ENCODE results near the gene RAB13. TPM values are rescaled to one million over a fixed set of nuclear protein-coding genes. Genes with fewer than 3 reads are reported as not detected.
A peak's percentile ranks its signal among the peaks of the same experiment; 100 is the strongest.
"Not testable (repeated sequence)": the region's sequence is repeated elsewhere in the genome, so short reads cannot be mapped to it uniquely, and the experiment has no call there.

RAB13 gene
- total RNA-seq, 1 donor from 2014 or later, result 145 TPM

- H3K27ac Mint-ChIP-seq (ENCODE audit: unreplicated experiment), result no peak overlapping the region
These were observed 33.1 kb upstream of the RAB13 start for GRCh38 chr1:154019269-154019668.

GRCh38 chr1:154014154-154014907 lies 28.2 kb upstream of the RAB13 start:
- no peak for FAIRE-seq
- Histone ChIP-seq H3K79me2 (ENCODE audit: insufficient read depth, low read length) (no peaks in the 10 kb centered on the region), H3K9ac (ENCODE audit: low read length) (no peak overlapping the region), H3K9me3 (ENCODE audit: insufficient read depth, low read depth, low read length) (no peaks in the 10 kb centered on the region), H4K20me1 (ENCODE audit: insufficient read depth, low read length) (no peaks in the 10 kb centered on the region), H3K4me1 (ENCODE audit: insufficient read depth, low read length) (no peaks in the 10 kb centered on the region), H3K27ac (ENCODE audit: low read depth, low read length) (no peak overlapping the region), H3K36me3 (ENCODE audit: insufficient read depth, low read length) (no peaks in the 10 kb centered on the region), H3K4me2 (ENCODE audit: low read length) (no peak overlapping the region), H3K4me3 (ENCODE audit: insufficient read depth, low read depth, low read length) (no peak overlapping the region), H2AFZ (ENCODE audit: low read depth, low read length) (no peak overlapping the region), H3K27me3 (ENCODE audit: insufficient read depth, low read length) (peaks cover 1% of the 10 kb centered on the region)
- Mint-ChIP-seq H3K9me3 (ENCODE audit: unreplicated experiment) (no peaks in the 10 kb centered on the region), H3K4me1 (ENCODE audit: low read depth, unreplicated experiment) (no peaks in the 10 kb centered on the region), H3K27me3 (ENCODE audit: low read depth, unreplicated experiment) (peaks cover 3% of the 10 kb centered on the region), H3K4me3 (ENCODE audit: unreplicated experiment) (no peak overlapping the region), H3K27ac (ENCODE audit: unreplicated experiment) (no peak overlapping the region), H3K36me3 (ENCODE audit: low read depth, unreplicated experiment) (no peaks in the 10 kb centered on the region)
- peak; percentile 25 for DNase-seq (ENCODE audit: low read depth)
- TF ChIP-seq CTCF (IDR thresholded peaks at IDR 0.05; ENCODE audit: insufficient read depth, low read depth, low read length), result no peak
- no peak for TF ChIP-seq EZH2 (IDR thresholded peaks at IDR 0.05; ENCODE audit: insufficient read depth, low read length)

More at GRCh38 chr1:154019269-154019668, 33.1 kb upstream of the RAB13 start:
- Histone ChIP-seq H3K4me2 (ENCODE audit: low read length) (no peak overlapping the region), H3K79me2 (ENCODE audit: insufficient read depth, low read length) (no peaks in the 10 kb centered on the region), H3K27ac (ENCODE audit: low read depth, low read length) (no peak overlapping the region), H3K9ac (ENCODE audit: low read length) (no peak overlapping the region), H3K4me1 (ENCODE audit: insufficient read depth, low read length) (no peaks in the 10 kb centered on the region), H3K9me3 (ENCODE audit: insufficient read depth, low read depth, low read length) (no peaks in the 10 kb centered on the region), H4K20me1 (ENCODE audit: insufficient read depth, low read length) (no peaks in the 10 kb centered on the region), H3K4me3 (ENCODE audit: insufficient read depth, low read depth, low read length) (no peak overlapping the region), H2AFZ (ENCODE audit: low read depth, low read length) (no peak overlapping the region), H3K36me3 (ENCODE audit: insufficient read depth, low read length) (no peaks in the 10 kb centered on the region), H3K27me3 (ENCODE audit: insufficient read depth, low read length) (peaks cover 2% of the 10 kb centered on the region)
- no peaks in the 10 kb centered on the region for H3K4me1 Mint-ChIP-seq (ENCODE audit: low read depth, unreplicated experiment)
- peaks cover 3% of the 10 kb centered on the region for H3K27me3 Mint-ChIP-seq (ENCODE audit: low read depth, unreplicated experiment)
- H3K9me3 Mint-ChIP-seq (ENCODE audit: unreplicated experiment), result peaks cover 3% of the 10 kb centered on the region
- DNase-seq (ENCODE audit: low read depth) (no peak), FAIRE-seq (no peak)
- no peak overlapping the region for H3K4me3 Mint-ChIP-seq (ENCODE audit: unreplicated experiment)
- no peak for TF ChIP-seq CTCF (IDR thresholded peaks at IDR 0.05; ENCODE audit: insufficient read depth, low read depth, low read length)
- no peak for TF ChIP-seq EZH2 (IDR thresholded peaks at IDR 0.05; ENCODE audit: insufficient read depth, low read length)
- no peaks in the 10 kb centered on the region for H3K36me3 Mint-ChIP-seq (ENCODE audit: low read depth, unreplicated experiment)

GRCh38 chr1:154012543-154012942 lies 26.4 kb upstream of the RAB13 start:
- not testable (repeated sequence) for H3K36me3 Mint-ChIP-seq (ENCODE audit: low read depth, unreplicated experiment); H3K9me3 ChIP-seq (ENCODE audit: insufficient read depth, low read depth, low read length); H4K20me1 ChIP-seq (ENCODE audit: insufficient read depth, low read length); H3K36me3 ChIP-seq (ENCODE audit: insufficient read depth, low read length); H3K4me3 Mint-ChIP-seq (ENCODE audit: unreplicated experiment); H3K27ac ChIP-seq (ENCODE audit: low read depth, low read length); H3K4me3 ChIP-seq (ENCODE audit: insufficient read depth, low read depth, low read length); DNase-seq (ENCODE audit: low read depth); H3K27me3 Mint-ChIP-seq (ENCODE audit: low read depth, unreplicated experiment); FAIRE-seq; H2AFZ ChIP-seq (ENCODE audit: low read depth, low read length); H3K79me2 ChIP-seq (ENCODE audit: insufficient read depth, low read length); H3K27me3 ChIP-seq (ENCODE audit: insufficient read depth, low read length); H3K4me2 ChIP-seq (ENCODE audit: low read length); H3K27ac Mint-ChIP-seq (ENCODE audit: unreplicated experiment); H3K9ac ChIP-seq (ENCODE audit: low read length); H3K4me1 Mint-ChIP-seq (ENCODE audit: low read depth, unreplicated experiment); H3K9me3 Mint-ChIP-seq (ENCODE audit: unreplicated experiment); H3K4me1 ChIP-seq (ENCODE audit: insufficient read depth, low read length)
